Measurements from ENCODE around the gene JAKMIP1. TPM values are rescaled to one million over a fixed set of nuclear protein-coding genes. Genes with fewer than 3 reads are reported as not detected.

The JAKMIP1 gene
- total RNA-seq, 1 donor from 2014 or later = 5.5 TPM

- Histone ChIP-seq H3K4me2 (no peak overlapping the region), H3K4me3 (no peak overlapping the region), H4K20me1 (ENCODE audit: low read depth) (no peaks in the 10 kb centered on the region), H3K27me3 (no peaks in the 10 kb centered on the region), H3K27ac (no peak overlapping the region), H3K79me2 (ENCODE audit: low read depth) (no peaks in the 10 kb centered on the region), H3K4me1 (no peaks in the 10 kb centered on the region), H2AFZ (replicated peaks) (no peak overlapping the region), H3K9ac (no peak overlapping the region), H3F3A (ENCODE audit: low read depth) (no peaks in the 10 kb centered on the region), H3K9me3 (ENCODE audit: low read depth) (no peaks in the 10 kb centered on the region), H3K36me3 (no peaks in the 10 kb centered on the region)
- no peak for TF ChIP-seq EZH2phosphoT487 (IDR thresholded peaks at IDR 0.05)
- no peak for TF ChIP-seq CTCF (IDR thresholded peaks at IDR 0.05)
- no peak for TF ChIP-seq EZH2 (IDR thresholded peaks at IDR 0.05)
- DNase-seq (ENCODE audit: low spot score) = no peak
- Mint-ChIP-seq H3K4me1 (peaks cover 15% of the 10 kb centered on the region), H3K4me3 (no peak overlapping the region), H3K9me3 (no peaks in the 10 kb centered on the region), H3K27ac (no peak overlapping the region), H3K36me3 (no peaks in the 10 kb centered on the region), H3K27me3 (ENCODE audit: insufficient read depth, low read depth) (peaks cover 10% of the 10 kb centered on the region)
Observed at GRCh38 chr4:6092971-6093370, 107.4 kb downstream of the JAKMIP1 start.

GRCh38 chr4:6092131-6092530 is 108.2 kb downstream of the JAKMIP1 start:
- peaks cover 18% of the 10 kb centered on the region for H3K4me1 Mint-ChIP-seq
- Histone ChIP-seq H3K27ac (no peak overlapping the region), H3K27me3 (no peaks in the 10 kb centered on the region), H3K4me2 (no peak overlapping the region), H3K79me2 (ENCODE audit: low read depth) (no peaks in the 10 kb centered on the region), H3K9me3 (ENCODE audit: low read depth) (no peaks in the 10 kb centered on the region), H3K4me1 (no peaks in the 10 kb centered on the region), H3F3A (ENCODE audit: low read depth) (no peaks in the 10 kb centered on the region), H3K9ac (no peak overlapping the region), H4K20me1 (ENCODE audit: low read depth) (no peaks in the 10 kb centered on the region), H3K36me3 (no peaks in the 10 kb centered on the region), H2AFZ (replicated peaks) (no peak overlapping the region), H3K4me3 (no peak overlapping the region)
- no peak overlapping the region for H3K27ac Mint-ChIP-seq
- no peak overlapping the region for H3K4me3 Mint-ChIP-seq
- TF ChIP-seq CTCF (IDR thresholded peaks at IDR 0.05) = no peak
- TF ChIP-seq EZH2phosphoT487 (IDR thresholded peaks at IDR 0.05) = no peak
- TF ChIP-seq EZH2 (IDR thresholded peaks at IDR 0.05) = no peak
- H3K36me3 Mint-ChIP-seq = no peaks in the 10 kb centered on the region
- peaks cover 10% of the 10 kb centered on the region for H3K27me3 Mint-ChIP-seq (ENCODE audit: insufficient read depth, low read depth)
- no peak for DNase-seq (ENCODE audit: low spot score)
- H3K9me3 Mint-ChIP-seq = no peaks in the 10 kb centered on the region

- Histone ChIP-seq H3K9ac (no peak overlapping the region), H3K4me2 (no peak overlapping the region), H3K27ac (no peak overlapping the region), H3K79me2 (ENCODE audit: low read depth) (no peaks in the 10 kb centered on the region), H3K4me3 (no peak overlapping the region), H3K9me3 (ENCODE audit: low read depth) (no peaks in the 10 kb centered on the region), H3K27me3 (no peaks in the 10 kb centered on the region), H3K36me3 (no peaks in the 10 kb centered on the region), H3F3A (ENCODE audit: low read depth) (no peaks in the 10 kb centered on the region), H3K4me1 (no peaks in the 10 kb centered on the region), H2AFZ (replicated peaks) (no peak overlapping the region), H4K20me1 (ENCODE audit: low read depth) (no peaks in the 10 kb centered on the region)
- DNase-seq (ENCODE audit: low spot score) = no peak
- H3K27me3 Mint-ChIP-seq (ENCODE audit: insufficient read depth, low read depth) = peaks cover 10% of the 10 kb centered on the region
- peaks cover 20% of the 10 kb centered on the region for H3K4me1 Mint-ChIP-seq
- H3K36me3 Mint-ChIP-seq = no peaks in the 10 kb centered on the region
- TF ChIP-seq EZH2phosphoT487 (IDR thresholded peaks at IDR 0.05) = no peak
- TF ChIP-seq CTCF (IDR thresholded peaks at IDR 0.05) = no peak
- no peak for TF ChIP-seq EZH2 (IDR thresholded peaks at IDR 0.05)
- H3K4me3 Mint-ChIP-seq = no peak overlapping the region
- H3K27ac Mint-ChIP-seq = no peak overlapping the region
- H3K9me3 Mint-ChIP-seq = no peaks in the 10 kb centered on the region
Observed at GRCh38 chr4:6090931-6091330, 109.4 kb downstream of the JAKMIP1 start.

Measured in neural progenitor cell (in vitro differentiated cells).